ENCODE results near the gene PUM1. TPM values are rescaled to one million over a fixed set of nuclear protein-coding genes. Genes with fewer than 3 reads are reported as not detected.

PUM1 gene
- total and polyA plus RNA-seq, 2 of the 8 experiments (the other 6 are each of a cell fraction or from before 2014, with no cell fraction given): 122 to 177 TPM

- TF ChIP-seq CHD7 (IDR thresholded peaks at IDR 0.05; ENCODE audit: insufficient replicate concordance, low read length) (no peak), PHF8 (conservative IDR thresholded peaks at IDR 0.05; ENCODE audit: low read depth, low read length) (no peak), KDM4A (IDR thresholded peaks at IDR 0.05; ENCODE audit: low read depth, low read length, severe bottlenecking) (peak; percentile 10)
Measured at GRCh38 chr1:30908696-30909364, 156.7 kb downstream of the PUM1 start, which contains the start of gene SDC3 (continued).

Measured in H1 (cell line).